HG02852 (cell line): Measurements from ENCODE around the gene CTNNA3.
"Not testable (repeated sequence)": the region's sequence is repeated elsewhere in the genome, so short reads cannot be mapped to it uniquely, and the experiment has no call there.

Source experiments
- ATAC-seq: cut with Tn5 transposase; IDR thresholded peaks from one replicate; pipeline ENCODE4 v1.9.1; 2021; ENCODE audit warnings: mild to moderate bottlenecking, moderate library complexity; ENCODE audit not compliant: unreplicated experiment

The CTNNA3 gene

GRCh38 chr10:67259319-67259929, 436.6 kb downstream of the CTNNA3 start:
- ATAC-seq, result no peak

GRCh38 chr10:67257427-67258144, 438.4 kb downstream of the CTNNA3 start:
- ATAC-seq, result no peak

GRCh38 chr10:67257018-67257417, 439.0 kb downstream of the CTNNA3 start:
- ATAC-seq, result no peak

- ATAC-seq, result no peak
Observed at GRCh38 chr10:67250686-67251085, 445.3 kb downstream of the CTNNA3 start.

GRCh38 chr10:67246066-67246555, 449.9 kb downstream of the CTNNA3 start:
- ATAC-seq, result no peak

- ATAC-seq, result no peak
Observed at GRCh38 chr10:67242528-67242927, 453.5 kb downstream of the CTNNA3 start.

- ATAC-seq, result no peak
Observed at GRCh38 chr10:67241451-67241850, 454.5 kb downstream of the CTNNA3 start.

GRCh38 chr10:67239864-67240497, 456.0 kb downstream of the CTNNA3 start:
- no peak for ATAC-seq

- ATAC-seq, result not testable (repeated sequence)
Observed at GRCh38 chr10:67230680-67231500, 465.1 kb downstream of the CTNNA3 start.

- ATAC-seq, result no peak
Observed at GRCh38 chr10:67225226-67225625, 470.8 kb downstream of the CTNNA3 start.

GRCh38 chr10:67224553-67224952, 471.4 kb downstream of the CTNNA3 start:
- no peak for ATAC-seq

- no peak for ATAC-seq
Observed at GRCh38 chr10:67222934-67223333, 473.1 kb downstream of the CTNNA3 start.

GRCh38 chr10:67221939-67222494, 474.0 kb downstream of the CTNNA3 start:
- ATAC-seq, result no peak

- ATAC-seq, result no peak
Observed at GRCh38 chr10:67211680-67212079, 484.3 kb downstream of the CTNNA3 start.

GRCh38 chr10:67207923-67208322, 488.1 kb downstream of the CTNNA3 start:
- ATAC-seq, result not testable (repeated sequence)

- ATAC-seq, result no peak
Observed at GRCh38 chr10:67200913-67201564, 495.0 kb downstream of the CTNNA3 start.

GRCh38 chr10:67175354-67175753, 520.6 kb downstream of the CTNNA3 start:
- no peak for ATAC-seq

GRCh38 chr10:67173787-67174186, 522.2 kb downstream of the CTNNA3 start:
- no peak for ATAC-seq

- ATAC-seq, result no peak
Observed at GRCh38 chr10:67171970-67172369, 524.0 kb downstream of the CTNNA3 start.

GRCh38 chr10:67156239-67156638, 539.8 kb downstream of the CTNNA3 start:
- ATAC-seq, result no peak
